ENCODE data around the gene PIGU. TPM values are rescaled to one million over a fixed set of nuclear protein-coding genes. Genes with fewer than 3 reads are reported as not detected.
A peak's percentile ranks its signal among the peaks of the same experiment; 100 is the strongest.

PIGU gene
- total RNA-seq, 1 donor from 2014 or later = 10.9 TPM

GRCh38 chr20:34547844-34548613, 128.9 kb downstream of the PIGU start:
- ATAC-seq (ENCODE audit: poor library complexity) = no peak
- DNase-seq = peak; percentile 16

GRCh38 chr20:34546751-34547181, 130.1 kb downstream of the PIGU start:
- ATAC-seq (ENCODE audit: poor library complexity) (no peak), DNase-seq (peak; percentile 17)
- intact Hi-C loops (cut with DNase I) = no loop called here

More at GRCh38 chr20:34547844-34548613, 128.9 kb downstream of the PIGU start:
- intact Hi-C loops (cut with DNase I) = no loop called here

- peak; percentile 73 for ATAC-seq (ENCODE audit: poor library complexity)
These were observed 132.6 kb downstream of the PIGU start for GRCh38 chr20:34544109-34544796.

GRCh38 chr20:34543463-34544056, 133.3 kb downstream of the PIGU start:
- DNase-seq = peak; percentile 26
- intact Hi-C loops (cut with DNase I) = no loop called here
- ATAC-seq (ENCODE audit: poor library complexity) = no peak

More at GRCh38 chr20:34544109-34544796, 132.6 kb downstream of the PIGU start:
- intact Hi-C loops (cut with DNase I) = no loop called here
- DNase-seq = peak; percentile 43

GRCh38 chr20:34542439-34542838, 134.5 kb downstream of the PIGU start:
- intact Hi-C loops (cut with DNase I) = no loop called here
- no peak for ATAC-seq (ENCODE audit: poor library complexity)

GRCh38 chr20:34541917-34542316, 135.0 kb downstream of the PIGU start:
- intact Hi-C loops (cut with DNase I) = no loop called here
- no peak for ATAC-seq (ENCODE audit: poor library complexity)
- peak; percentile 21 for DNase-seq

More at GRCh38 chr20:34542439-34542838, 134.5 kb downstream of the PIGU start:
- peak; percentile 13 for DNase-seq

GRCh38 chr20:34541264-34541901, 135.5 kb downstream of the PIGU start:
- DNase-seq (peak; percentile 24), ATAC-seq (ENCODE audit: poor library complexity) (no peak)
- intact Hi-C loops (cut with DNase I) = no loop called here

- intact Hi-C loops (cut with DNase I) = no loop called here
- DNase-seq (peak; percentile 20), ATAC-seq (ENCODE audit: poor library complexity) (no peak)
These were observed 136.2 kb downstream of the PIGU start for GRCh38 chr20:34540596-34541263.

- intact Hi-C loops (cut with DNase I) = no loop called here
- DNase-seq (peak; percentile 6), ATAC-seq (ENCODE audit: poor library complexity) (no peak)
These were observed 137.1 kb downstream of the PIGU start for GRCh38 chr20:34539756-34540155.

- ATAC-seq (ENCODE audit: poor library complexity) = peak; percentile 73
- intact Hi-C loops (cut with DNase I) = no loop called here
- DNase-seq = peak; percentile 69
These were observed 138.2 kb downstream of the PIGU start for GRCh38 chr20:34538671-34539123.

- DNase-seq (peak; percentile 38), ATAC-seq (ENCODE audit: poor library complexity) (no peak)
- intact Hi-C loops (cut with DNase I) = no loop called here
These were observed 139.2 kb downstream of the PIGU start for GRCh38 chr20:34537651-34538050.

GRCh38 chr20:34536798-34537394, 140.0 kb downstream of the PIGU start:
- intact Hi-C loops (cut with DNase I) = no loop called here
- DNase-seq = peak; percentile 80
- ATAC-seq (ENCODE audit: poor library complexity) = peak; percentile 77

- ATAC-seq (ENCODE audit: poor library complexity) (no peak), DNase-seq (peak; percentile 10)
- intact Hi-C loops (cut with DNase I) = no loop called here
These were observed 141.0 kb downstream of the PIGU start for GRCh38 chr20:34535857-34536256.

- peak; percentile 17 for DNase-seq
- intact Hi-C loops (cut with DNase I) = no loop called here
- no peak for ATAC-seq (ENCODE audit: poor library complexity)
These were observed 141.5 kb downstream of the PIGU start for GRCh38 chr20:34535301-34535840.

- DNase-seq = peak; percentile 15
- intact Hi-C loops (cut with DNase I) = no loop called here
- ATAC-seq (ENCODE audit: poor library complexity) = no peak
These were observed 142.3 kb downstream of the PIGU start for GRCh38 chr20:34534391-34535165.

GRCh38 chr20:34532756-34533155, 144.1 kb downstream of the PIGU start:
- intact Hi-C loops (cut with DNase I) = no loop called here
- DNase-seq (no peak), ATAC-seq (ENCODE audit: poor library complexity) (no peak)

- ATAC-seq (ENCODE audit: poor library complexity) = no peak
- intact Hi-C loops (cut with DNase I) = no loop called here
- no peak for DNase-seq
These were observed 144.6 kb downstream of the PIGU start for GRCh38 chr20:34532320-34532719.
